Left ventricle myocardium inferior (tissue), 1 donor: ENCODE measurements around the gene COX19. TPM values are rescaled to one million over a fixed set of nuclear protein-coding genes. Genes with fewer than 3 reads are reported as not detected.
"Not testable (repeated sequence)": the region's sequence is repeated elsewhere in the genome, so short reads cannot be mapped to it uniquely, and the experiment has no call there.

Source experiments
- DNase-seq: peaks from one replicate; pipeline ENCODE4 v3.0.0-alpha.2; 2020
- H3K27ac ChIP-seq: fragments of 200-600 bp; replicated peaks from 2 replicates; pipeline ENCODE4 v1.8.0; 2021
- H3K27me3 ChIP-seq: fragments of 200-600 bp; 2 replicates; pipeline ENCODE4 v1.8.0; 2021; ENCODE audit warnings: low read depth
- H3K36me3 ChIP-seq: fragments of 200-600 bp; 2 replicates; pipeline ENCODE4 v1.8.0; 2021
- H3K4me1 ChIP-seq: fragments of 200-600 bp; 2 replicates; pipeline ENCODE4 v1.8.0; 2021
- H3K4me3 ChIP-seq: fragments of 200-600 bp; 2 replicates; pipeline ENCODE4 v1.8.0; 2021; ENCODE audit warnings: mild to moderate bottlenecking, moderate library complexity
- H3K9me3 ChIP-seq: fragments of 200-600 bp; replicated peaks from 2 replicates; pipeline ENCODE4 v1.8.0; 2021
- CTCF ChIP-seq: fragments of 200-600 bp; IDR thresholded peaks from 2 replicates; pipeline ENCODE4 v1.8.0; 2021; ENCODE audit warnings: antibody characterized with exemption, mild to moderate bottlenecking, borderline replicate concordance
- intact Hi-C: fragments of 100-400 bp; cut with micrococcal nuclease; formaldehyde crosslinking; loops from one replicate; pipeline ENCODE4 v1.11.0; 2022
- total RNA-seq: library from RNA; stranded (reverse); fragmentation: NEBNext Ultra II Directional; extraction: Animal tissue kit (Norgen Biotek cat#: 25700); gene quantifications from one replicate; pipeline ENCODE4 v1.2.1, GENCODE V29; 2021
- donor health status: DM: no; HTN: yes; CAD: no; lungs with severe emphysema.

COX19 gene
- total RNA-seq, 1 donor from 2014 or later = 8.5 TPM

DNA sequence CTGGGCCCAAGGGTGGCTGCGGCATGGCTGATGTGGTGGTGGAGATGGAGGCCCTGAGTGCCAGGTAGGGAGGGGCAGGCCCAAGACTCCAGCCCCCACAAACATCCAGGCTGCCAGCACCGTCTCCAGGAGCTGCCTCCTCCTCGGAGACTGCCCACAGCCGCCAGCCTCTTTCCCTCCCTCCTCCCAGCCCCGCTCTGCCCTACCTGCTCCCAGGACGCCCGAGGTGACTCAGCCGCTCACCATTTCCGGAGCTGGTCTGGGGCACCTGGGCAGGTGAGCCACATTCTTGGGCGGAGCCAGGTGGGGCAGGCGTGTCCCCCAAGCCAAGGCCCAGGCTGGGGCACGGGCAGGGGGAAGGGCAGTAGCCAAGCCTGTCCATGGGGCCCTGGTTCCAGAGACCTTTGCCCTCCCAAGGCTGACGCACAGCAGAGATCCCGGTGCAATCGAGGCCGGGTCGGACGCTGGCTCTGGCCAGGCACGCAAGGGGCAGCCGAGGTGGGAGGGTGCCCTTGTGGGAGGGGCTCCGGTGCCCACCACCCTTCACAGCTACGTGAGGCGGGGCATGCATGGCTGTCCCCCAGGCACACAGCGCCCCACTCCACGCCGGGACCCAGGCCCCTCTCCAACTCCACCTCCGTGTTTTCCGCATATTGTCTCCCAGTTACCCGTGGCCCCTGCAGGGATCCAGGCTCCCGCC, 29.6 kb downstream of the COX19 start:
- TF ChIP-seq CTCF = no peak
- no peaks in the 10 kb centered on the region for H3K4me1 ChIP-seq
- H3K4me3 ChIP-seq = no peak overlapping the region
- H3K36me3 ChIP-seq = no peaks in the 10 kb centered on the region
- no peak overlapping the region for H3K27ac ChIP-seq
- peaks cover 7% of the 10 kb centered on the region for H3K9me3 ChIP-seq
- no peak for DNase-seq
- peaks cover 37% of the 10 kb centered on the region for H3K27me3 ChIP-seq
- intact Hi-C loops = no loop called here

GRCh38 chr7:945147-945555, 30.2 kb downstream of the COX19 start:
- no peak for DNase-seq
- Histone ChIP-seq H3K27me3 (peaks cover 37% of the 10 kb centered on the region), H3K4me1 (no peaks in the 10 kb centered on the region), H3K9me3 (peaks cover 12% of the 10 kb centered on the region), H3K4me3 (no peak overlapping the region), H3K27ac (no peak overlapping the region), H3K36me3 (no peaks in the 10 kb centered on the region)
- intact Hi-C loops = no loop called here
- no peak for TF ChIP-seq CTCF

GRCh38 chr7:944744-945143, 30.6 kb downstream of the COX19 start:
- Histone ChIP-seq H3K27me3 (peaks cover 36% of the 10 kb centered on the region), H3K4me1 (no peaks in the 10 kb centered on the region), H3K27ac (no peak overlapping the region), H3K4me3 (no peak overlapping the region), H3K9me3 (peaks cover 12% of the 10 kb centered on the region), H3K36me3 (no peaks in the 10 kb centered on the region)
- intact Hi-C loops = no loop called here
- TF ChIP-seq CTCF = no peak
- no peak for DNase-seq

DNA sequence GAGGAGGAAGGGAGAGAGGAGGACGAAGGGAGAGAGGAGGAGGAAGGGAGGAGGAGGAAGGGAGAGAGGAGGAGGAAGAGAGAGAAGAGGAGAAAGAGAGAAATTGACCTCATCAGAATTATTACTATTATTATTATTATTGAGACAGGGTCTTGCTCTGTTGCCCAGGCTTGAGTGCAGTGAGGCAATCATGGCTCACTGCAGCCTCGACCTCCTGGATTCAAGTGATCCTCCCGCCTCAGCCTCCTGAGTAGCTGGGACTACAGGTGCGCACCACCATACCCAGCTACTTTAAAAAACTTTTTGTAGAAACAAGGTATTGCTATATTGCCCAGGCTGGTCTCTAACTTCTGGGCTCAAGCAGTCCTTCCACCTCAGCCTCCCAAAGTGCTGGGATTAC, 31.6 kb downstream of the COX19 start:
- intact Hi-C loops, H3K27ac ChIP-seq, H3K36me3 ChIP-seq, DNase-seq, H3K4me1 ChIP-seq, H3K4me3 ChIP-seq: not testable (repeated sequence)
- H3K9me3 ChIP-seq = peaks cover 12% of the 10 kb centered on the region
- H3K27me3 ChIP-seq = peaks cover 27% of the 10 kb centered on the region

DNA sequence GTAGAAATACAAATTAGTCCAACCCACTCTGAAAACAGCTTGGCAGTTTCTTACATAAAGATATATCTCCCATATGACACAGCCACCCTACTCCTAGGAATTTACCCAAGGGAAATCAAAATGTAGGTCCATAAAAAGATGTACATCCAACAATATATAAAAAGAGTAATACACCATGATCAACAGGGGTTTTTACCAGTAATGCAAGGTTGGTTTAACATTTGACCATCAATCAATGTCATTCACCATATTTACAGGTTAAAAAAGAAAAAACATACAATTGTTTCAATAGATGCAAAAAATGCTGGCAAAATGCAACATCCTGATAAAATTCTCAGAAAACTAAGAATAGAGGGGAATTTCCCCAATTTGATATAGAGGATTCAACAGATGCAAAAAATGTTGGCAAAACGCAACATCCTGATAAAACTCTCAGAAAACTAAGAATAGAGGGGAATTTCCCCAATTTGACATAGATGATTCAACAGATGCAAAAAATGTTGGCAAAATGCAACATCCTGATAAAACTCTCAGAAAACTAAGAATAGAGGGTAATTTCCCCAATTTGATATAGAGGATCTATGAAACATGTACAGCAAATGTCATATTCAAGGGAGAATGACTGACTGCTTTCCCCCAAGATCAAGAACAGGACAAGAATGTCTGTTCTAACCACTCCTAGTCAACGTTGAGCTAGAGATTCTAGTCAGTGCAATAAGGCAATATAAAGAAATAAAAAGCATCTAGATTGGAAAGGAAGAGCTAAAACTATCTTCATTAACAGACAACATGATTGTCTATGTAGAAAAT, 34.5 kb downstream of the COX19 start:
- intact Hi-C loops = no loop called here
- H3K9me3 ChIP-seq = peaks cover 12% of the 10 kb centered on the region
- H3K36me3 ChIP-seq = no peaks in the 10 kb centered on the region
- peaks cover 4% of the 10 kb centered on the region for H3K27me3 ChIP-seq
- no peak for DNase-seq
- no peak for TF ChIP-seq CTCF
- H3K4me1 ChIP-seq = no peaks in the 10 kb centered on the region
- no peak overlapping the region for H3K4me3 ChIP-seq
- no peak overlapping the region for H3K27ac ChIP-seq

DNA sequence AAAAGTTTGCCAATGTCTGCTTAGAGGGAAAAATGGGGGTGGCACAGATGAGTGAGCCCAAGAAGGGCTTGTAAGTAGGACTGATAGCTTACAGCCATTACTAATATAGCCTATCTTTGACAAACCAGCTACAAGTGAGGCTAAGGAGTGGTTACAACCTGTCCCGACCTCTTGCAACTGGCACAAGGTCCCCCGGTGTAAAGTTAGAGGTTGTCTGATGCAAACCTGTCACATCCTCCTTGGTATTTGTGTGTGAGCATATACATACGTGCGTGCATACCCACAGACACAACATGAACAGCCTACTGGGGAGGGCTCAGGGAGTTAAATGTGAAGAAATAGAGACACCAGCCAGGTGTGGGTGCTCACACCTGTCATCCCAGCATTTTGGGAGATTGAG, 35.5 kb downstream of the COX19 start:
- no peak for TF ChIP-seq CTCF
- H3K27ac ChIP-seq = no peak overlapping the region
- no peak overlapping the region for H3K4me3 ChIP-seq
- H3K4me1 ChIP-seq = no peaks in the 10 kb centered on the region
- no peaks in the 10 kb centered on the region for H3K36me3 ChIP-seq
- DNase-seq = no peak
- H3K27me3 ChIP-seq = peaks cover 3% of the 10 kb centered on the region
- intact Hi-C loops = no loop called here
- H3K9me3 ChIP-seq = peaks cover 12% of the 10 kb centered on the region
